PFSK-1 (cell line): ENCODE results near the gene KIF9.

ENCODE experiments used
- FOXP2 ChIP-seq: optimal IDR thresholded peaks from 2 replicates; pipeline ENCODE3; 2011; ENCODE audit warnings: borderline replicate concordance, control low read depth, inconsistent platforms; ENCODE audit not compliant: insufficient read depth; ENCODE audit errors: extremely low read length, extremely low read depth
- POLR2AphosphoS5 ChIP-seq: IDR thresholded peaks from 2 replicates; pipeline ENCODE4 v1.6.1; 2012; ENCODE audit warnings: low read depth, mild to moderate bottlenecking, control low read depth, low read length, moderate library complexity
- REST ChIP-seq, 2 experiments: IDR thresholded peaks; 2 replicates each; pipeline versions ENCODE4 v1.6.1 to v1.8.0; 2011 to 2012; ENCODE audit warnings: low read depth in 2 of 2, low read length in 2 of 2, control low read depth in 1 of 2, inconsistent platforms in 1 of 2, mild to moderate bottlenecking in 1 of 2, moderate library complexity in 1 of 2; ENCODE audit not compliant: insufficient read depth in 1 of 2
- SIN3A ChIP-seq: IDR thresholded peaks from 2 replicates; pipeline ENCODE4 v1.6.1; 2012; ENCODE audit warnings: mild to moderate bottlenecking, low read length, moderate library complexity, borderline replicate concordance; ENCODE audit not compliant: insufficient read depth
- TAF1 ChIP-seq: IDR thresholded peaks from 2 replicates; pipeline ENCODE4 v1.6.1; 2012; ENCODE audit warnings: low read length, control low read depth, borderline replicate concordance; ENCODE audit not compliant: insufficient read depth

Gene KIF9

GRCh38 chr3:47274652-47275051, 7.9 kb downstream of the KIF9 start:
- TF ChIP-seq FOXP2 (no peak), POLR2AphosphoS5 (no peak)

GRCh38 chr3:47273564-47273963, 9.0 kb downstream of the KIF9 start:
- TF ChIP-seq REST (IDR thresholded peaks at IDR 0.05; ENCODE audit: insufficient read depth in 1 of 2, low read depth in 2 of 2, low read length in 2 of 2) (no peak), FOXP2 (no peak), TAF1 (no peak), SIN3A (no peak)

- no peak for TF ChIP-seq TAF1
- no peak for TF ChIP-seq POLR2AphosphoS5
- no peak for TF ChIP-seq FOXP2
- TF ChIP-seq REST (IDR thresholded peaks at IDR 0.05; ENCODE audit: insufficient read depth in 1 of 2, low read depth in 2 of 2, low read length in 2 of 2) = no peak
- no peak for TF ChIP-seq SIN3A
These were observed 12.1 kb downstream of the KIF9 start for GRCh38 chr3:47270526-47270925.

- no peak for TF ChIP-seq POLR2AphosphoS5
- no peak for TF ChIP-seq SIN3A
- no peak for TF ChIP-seq TAF1
- TF ChIP-seq REST (IDR thresholded peaks at IDR 0.05; ENCODE audit: insufficient read depth in 1 of 2, low read depth in 2 of 2, low read length in 2 of 2) = no peak
- TF ChIP-seq FOXP2 = no peak
These were observed 15.1 kb downstream of the KIF9 start for GRCh38 chr3:47267490-47267824.

- TF ChIP-seq FOXP2 = no peak
- no peak for TF ChIP-seq SIN3A
- TF ChIP-seq TAF1 = no peak
- no peak for TF ChIP-seq POLR2AphosphoS5
- TF ChIP-seq REST (IDR thresholded peaks at IDR 0.05; ENCODE audit: insufficient read depth in 1 of 2, low read depth in 2 of 2, low read length in 2 of 2) = no peak
These were observed 15.7 kb downstream of the KIF9 start for GRCh38 chr3:47266709-47267489.
